MM.1S (cell line): Measurements from ENCODE around the gene PHTF2.

Experiments
- CTCF ChIP-seq: fragments of 300-600 bp; sonication (generic); IDR thresholded peaks from 2 replicates; pipeline ENCODE4 v1.5.1; 2016; ENCODE audit warnings: antibody characterized with exemption, low read length, mixed read lengths
- EZH2 ChIP-seq: fragments of 300-600 bp; sonication (generic); optimal IDR thresholded peaks from 2 replicates; pipeline ENCODE3; 2017; ENCODE audit warnings: low read depth, mild to moderate bottlenecking, antibody characterized with exemption, low read length, mixed read lengths

GRCh38 chr7:77950548-77950947 lies 152.0 kb downstream of the PHTF2 start:
- TF ChIP-seq CTCF (no peak), EZH2 (no peak)
